ENCODE results near the gene GIGYF1. TPM values are rescaled to one million over a fixed set of nuclear protein-coding genes. Genes with fewer than 3 reads are reported as not detected.

GIGYF1 gene
- total and polyA plus RNA-seq, 2 of the 13 experiments (the other 11 are each of a cell fraction or from before 2014, with no cell fraction given) = 7.6 to 16.1 TPM

GRCh38 chr7:100720671-100721504 is 26.8 kb upstream of the GIGYF1 start (continued):
- TF ChIP-seq GLMP (CRISPR knock-in tag; IDR thresholded peaks at IDR 0.05; ENCODE audit: borderline replicate concordance) (no peak), HOXA9 (CRISPR knock-in tag; IDR thresholded peaks at IDR 0.05; ENCODE audit: borderline replicate concordance) (0 out of 2 replicates have a peak, but pooled peaks have one; percentile 17), E2F5 (CRISPR knock-in tag; conservative IDR thresholded peaks at IDR 0.05) (no peak), CBX1 (IDR thresholded peaks at IDR 0.05; ENCODE audit: low read depth) (no peak), PATZ1 (CRISPR knock-in tag; IDR thresholded peaks at IDR 0.05) (peak; percentile 32), ATM (IDR thresholded peaks at IDR 0.05; ENCODE audit: borderline replicate concordance) (no peak), ZNF883 (CRISPR knock-in tag; IDR thresholded peaks at IDR 0.05; ENCODE audit: not compliant biosample characterization) (no peak), DNMT1 (CRISPR knock-in tag; IDR thresholded peaks at IDR 0.05) (no peak), RNF219 (CRISPR knock-in tag; IDR thresholded peaks at IDR 0.05) (no peak), ZNF720 (CRISPR knock-in tag; IDR thresholded peaks at IDR 0.05) (no peak), HIVEP1 (CRISPR knock-in tag; IDR thresholded peaks at IDR 0.05) (no peak), USF2 (IDR thresholded peaks at IDR 0.05; ENCODE audit: low read depth, low read length) (no peak), USF2 (CRISPR knock-in tag; IDR thresholded peaks at IDR 0.05; ENCODE audit: borderline replicate concordance) (no peak), U2AF1 (optimal IDR thresholded peaks at IDR 0.05; ENCODE audit: low read depth, low read length) (no peak), E2F1 (CRISPR knock-in tag; IDR thresholded peaks at IDR 0.05) (peak; percentile 54; the same call in 1 of the 2 replicates), TARDBP (CRISPR knock-in tag; IDR thresholded peaks at IDR 0.05) (no peak), ZNF788 (CRISPR knock-in tag; IDR thresholded peaks at IDR 0.05; ENCODE audit: borderline replicate concordance) (no peak), AKAP8 (CRISPR knock-in tag; IDR thresholded peaks at IDR 0.05) (peak; percentile 51; the same call in 1 of the 2 replicates), SATB2 (CRISPR knock-in tag; IDR thresholded peaks at IDR 0.05) (no peak), NR3C1 (CRISPR knock-in tag; IDR thresholded peaks at IDR 0.05) (no peak)

All from HepG2 (cell line).